Non-pigmented ciliary epithelial cell (primary cell): ENCODE data around the gene DCAF12L1.

Experiments
- DNase-seq: peaks from one replicate; pipeline ENCODE4 v3.0.0-alpha.2; 2010; ENCODE audit warnings: low read depth

DCAF12L1 gene

GRCh38 chrX:126552313-126553022, at the start of gene DCAF12L1:
DCAF12L1 (minus strand) TSS chrX:126552814; CDS start chrX:126552608, 206 bp downstream.
- no peak for DNase-seq

- no peak for DNase-seq
These were observed 28.3 kb upstream of the DCAF12L1 start for GRCh38 chrX:126580877-126581276.

GRCh38 chrX:126575911-126576310, 23.3 kb upstream of the DCAF12L1 start:
- DNase-seq = no peak

GRCh38 chrX:126557151-126557550, 4.5 kb upstream of the DCAF12L1 start:
- peak; percentile 1 for DNase-seq

- DNase-seq = no peak
These were observed 795 bp downstream of the DCAF12L1 start for GRCh38 chrX:126551725-126552312.

GRCh38 chrX:126551306-126551705, 1.3 kb downstream of the DCAF12L1 start:
- no peak for DNase-seq

- DNase-seq = no peak
These were observed 1.8 kb downstream of the DCAF12L1 start for GRCh38 chrX:126550816-126551215.

GRCh38 chrX:126509923-126510322, 42.7 kb downstream of the DCAF12L1 start:
- DNase-seq = no peak
